GM21737 (cell line): ENCODE data around the gene TEX14.

Source experiments
- ATAC-seq: cut with Tn5 transposase; IDR thresholded peaks from one replicate; pipeline ENCODE4 v1.9.1; 2021; ENCODE audit warnings: mild to moderate bottlenecking, moderate library complexity; ENCODE audit not compliant: unreplicated experiment

Gene TEX14

DNA sequence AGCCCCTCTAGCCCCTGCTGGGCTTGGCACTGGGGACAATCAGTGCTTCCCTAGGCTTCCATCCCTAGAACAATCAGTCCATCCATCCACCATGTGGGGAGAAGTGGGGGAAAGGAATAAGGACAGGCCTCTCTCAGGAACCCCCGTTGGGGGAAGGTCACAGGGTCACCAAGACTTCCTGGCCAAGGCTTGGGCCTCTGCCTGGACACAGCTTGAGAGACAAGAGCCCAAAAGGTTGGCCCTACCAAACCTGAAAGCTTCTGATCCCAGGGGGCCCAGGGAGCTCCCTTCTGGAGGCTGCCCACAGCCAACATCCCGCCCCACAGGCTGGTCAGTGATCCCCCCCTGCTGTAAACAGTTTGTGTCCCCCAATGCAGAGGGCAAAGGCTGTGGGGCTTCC is 161.2 kb downstream of the TEX14 start:
- no peak for ATAC-seq

DNA sequence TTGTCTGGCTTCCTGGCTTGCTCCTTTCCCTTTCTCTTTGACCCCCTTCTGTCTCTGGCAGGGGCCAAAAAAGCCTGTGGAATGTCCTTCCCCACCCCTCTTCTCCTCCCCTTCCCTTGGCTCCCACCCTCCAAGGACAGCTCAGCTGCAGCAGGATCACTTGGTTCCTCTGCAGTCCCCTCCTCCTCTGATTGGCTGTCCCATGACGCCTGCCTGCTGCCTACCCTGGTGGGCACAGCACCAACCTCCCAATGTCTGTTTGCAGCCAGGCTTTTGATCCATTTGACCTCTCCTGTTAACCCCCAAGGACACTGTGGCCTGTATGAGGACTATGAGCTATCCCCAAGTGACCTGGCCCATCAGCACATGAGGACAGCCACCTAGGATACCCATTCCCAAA is 162.6 kb downstream of the TEX14 start:
- ATAC-seq = no peak

DNA sequence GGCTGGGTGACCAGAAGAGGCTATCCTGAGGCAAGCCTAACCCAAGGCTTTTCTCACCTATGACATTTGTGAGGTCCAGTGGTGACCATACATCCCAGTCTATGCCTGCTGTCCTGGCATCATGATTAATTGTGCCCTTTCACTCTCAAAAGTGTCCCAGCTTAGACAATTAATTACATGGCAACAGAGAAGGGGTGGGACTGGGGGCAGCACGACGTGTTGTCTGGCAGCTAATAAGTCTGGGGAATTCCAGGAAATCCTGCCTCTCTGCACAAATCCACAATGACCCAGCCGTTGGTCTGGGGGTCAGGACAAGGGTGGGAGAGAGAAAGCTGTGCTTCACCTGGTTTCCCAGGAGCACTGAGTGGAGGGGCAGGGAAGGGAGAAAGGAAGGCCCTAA is 163.4 kb downstream of the TEX14 start:
- no peak for ATAC-seq

DNA sequence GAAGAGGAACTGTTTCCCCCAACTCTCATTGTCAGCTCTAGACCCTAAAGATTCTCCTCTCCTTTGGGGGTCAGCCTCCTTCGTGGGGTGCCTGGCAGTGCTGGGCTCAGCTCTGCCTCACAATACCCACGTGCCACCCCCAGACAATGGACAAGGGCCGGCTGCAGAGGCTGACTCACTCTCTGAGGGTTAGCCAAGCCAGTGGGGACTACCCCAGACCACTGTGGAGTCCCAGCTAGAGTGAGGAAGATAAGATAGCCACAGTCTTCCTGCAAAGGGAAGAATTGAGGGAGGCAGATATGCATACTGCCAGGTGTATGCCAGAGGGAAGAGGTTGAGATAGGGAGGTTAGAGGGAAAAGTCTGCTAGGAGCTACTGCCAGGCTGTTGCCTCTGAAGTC is 163.9 kb downstream of the TEX14 start:
- no peak for ATAC-seq

DNA sequence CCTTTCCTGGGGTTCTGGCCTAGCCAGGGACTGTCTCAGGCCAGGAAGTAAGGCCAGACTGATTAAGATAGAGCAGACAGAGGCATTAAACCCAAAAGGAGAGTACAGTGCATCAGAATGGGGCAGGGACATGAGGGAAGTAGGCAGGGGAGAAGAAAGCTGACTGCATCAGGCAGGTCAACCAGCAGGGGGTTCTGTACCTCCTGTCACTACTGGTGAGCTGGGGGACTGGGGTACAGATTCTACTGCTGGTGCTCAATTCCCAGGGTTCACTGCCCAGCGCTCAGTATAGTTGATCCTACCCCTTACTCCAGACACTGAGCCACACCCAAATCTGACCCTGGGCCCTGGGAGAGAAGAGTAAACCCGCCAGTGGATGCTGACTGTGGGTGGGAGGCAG is 164.5 kb downstream of the TEX14 start:
- no peak for ATAC-seq

DNA sequence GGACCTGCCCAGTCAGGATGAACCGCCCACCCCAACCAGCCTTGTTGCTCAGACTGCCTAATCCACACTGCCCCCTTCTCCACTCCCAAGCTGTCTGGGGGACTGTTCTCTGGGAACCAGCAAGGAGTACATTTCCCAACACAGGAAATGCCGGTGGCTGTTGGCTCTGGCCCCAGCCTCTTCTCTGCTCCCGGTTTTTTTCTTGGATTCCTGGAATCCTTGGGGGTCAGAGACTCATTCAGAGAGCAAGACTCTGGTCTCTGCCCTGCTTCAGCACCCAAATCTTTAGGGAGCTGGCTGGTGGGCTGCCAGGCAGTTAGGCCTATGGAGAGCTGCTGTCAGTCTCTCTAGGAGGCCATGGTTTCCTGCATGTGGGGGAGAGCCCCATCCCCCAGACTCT is 166.6 kb downstream of the TEX14 start:
- no peak for ATAC-seq

DNA sequence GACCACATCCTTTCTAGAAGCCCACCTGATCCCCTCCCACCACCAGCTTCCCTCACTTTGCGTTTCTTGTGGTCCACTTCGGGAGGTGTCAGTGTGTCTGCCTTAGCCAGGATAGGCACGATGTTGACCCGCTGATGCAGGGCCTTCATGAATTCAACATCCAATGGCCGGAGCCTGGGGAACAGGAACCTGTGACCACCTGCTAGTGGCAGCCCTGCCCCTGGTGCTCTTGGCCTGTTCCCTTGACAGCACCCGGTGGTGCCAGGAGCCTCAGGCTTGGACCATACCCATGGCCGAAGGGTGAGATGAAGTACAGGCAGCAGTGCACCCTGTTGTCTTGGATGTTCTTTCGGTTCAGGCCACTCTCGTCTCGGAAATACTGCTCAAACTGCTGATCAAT is 170.2 kb downstream of the TEX14 start:
- ATAC-seq = no peak

DNA sequence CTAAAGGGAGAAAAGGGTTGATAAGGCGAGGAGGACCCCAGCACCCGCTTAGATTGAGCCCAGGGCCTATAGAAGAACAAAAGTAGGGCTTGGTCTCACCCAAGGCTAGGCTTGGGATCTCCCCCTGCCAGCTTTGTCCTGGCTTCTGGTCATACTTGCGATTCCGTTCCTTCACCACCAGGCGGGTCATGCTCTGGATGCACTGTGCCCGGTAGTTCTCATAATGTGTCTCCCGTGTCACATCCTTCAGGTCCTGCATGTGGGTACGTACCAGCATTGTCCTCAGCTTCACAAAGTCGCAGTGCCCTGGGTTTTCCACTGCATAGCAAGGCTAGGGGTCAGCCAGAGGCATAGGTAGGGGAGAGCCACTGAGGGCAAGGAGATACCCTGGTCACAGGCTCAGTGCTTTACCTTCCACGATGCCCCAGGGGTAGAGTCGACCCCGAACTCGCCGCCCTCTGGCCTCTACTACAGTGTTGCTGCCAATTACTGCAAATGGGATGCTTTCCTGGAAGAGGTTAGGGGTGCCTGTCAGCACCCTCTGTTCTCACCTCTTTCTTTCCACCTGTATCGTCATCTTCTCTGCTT is 170.9 kb downstream of the TEX14 start:
- ATAC-seq = no peak

DNA sequence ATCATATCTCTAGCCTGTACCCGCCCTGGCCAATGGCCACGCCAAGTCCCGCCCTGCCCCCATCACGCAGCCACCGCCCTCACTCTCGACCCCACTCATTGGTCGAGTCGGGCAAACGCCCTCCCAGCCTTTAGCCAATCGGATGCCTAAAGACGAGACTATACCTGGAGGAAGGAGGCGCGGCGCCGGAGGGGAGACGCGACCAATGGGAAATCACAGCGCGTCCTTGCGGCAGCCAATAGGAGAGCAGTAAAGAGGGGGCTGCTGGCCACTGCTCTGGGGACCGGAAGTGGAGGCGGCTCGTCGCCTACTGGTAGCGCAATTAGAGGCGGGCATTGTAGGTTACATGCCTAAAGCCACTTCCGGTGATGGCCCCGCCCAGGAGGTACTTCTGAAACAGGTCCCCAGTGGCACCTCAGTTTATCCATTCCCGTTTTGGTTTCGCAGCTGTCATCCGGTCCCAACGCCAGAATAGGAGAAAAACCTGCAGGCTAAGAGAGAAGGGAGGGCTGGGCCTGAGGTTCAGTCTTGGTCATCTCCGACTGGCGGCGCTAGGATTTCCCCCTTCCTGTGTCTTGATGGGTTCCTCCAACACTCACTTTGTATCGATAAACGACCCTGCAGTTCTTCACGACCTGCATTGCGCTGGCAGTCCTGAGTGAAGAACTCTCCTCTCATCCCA is 173.8 kb downstream of the TEX14 start:
- peak; percentile 78 for ATAC-seq

DNA sequence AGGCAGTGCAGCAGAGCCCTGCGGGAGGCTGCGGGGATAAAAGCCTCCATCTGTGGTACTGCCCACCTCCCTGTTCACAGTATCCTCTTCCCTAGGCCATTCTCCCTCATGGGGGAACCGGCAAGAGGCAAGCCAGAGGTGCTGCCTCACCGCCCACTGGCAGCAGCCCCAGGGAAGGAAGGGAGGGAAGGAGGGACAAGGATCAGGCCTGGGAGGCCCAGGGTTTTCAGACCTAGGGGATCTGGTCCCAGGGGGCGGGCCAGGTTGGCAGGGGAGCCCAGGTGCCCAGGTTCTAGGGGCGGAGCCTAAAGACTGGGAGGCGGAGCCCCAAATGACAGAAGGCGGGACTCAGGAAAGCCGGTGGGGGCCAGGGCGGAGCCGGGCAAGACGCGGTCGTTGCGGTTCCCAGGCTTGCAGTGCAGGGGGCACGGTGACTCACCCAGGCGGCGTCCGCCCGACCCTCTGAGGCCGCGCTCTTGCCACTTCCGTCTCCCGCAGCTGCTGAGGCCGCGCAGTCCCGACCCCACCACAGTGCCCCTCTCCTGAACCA is 174.4 kb downstream of the TEX14 start:
- ATAC-seq = no peak

DNA sequence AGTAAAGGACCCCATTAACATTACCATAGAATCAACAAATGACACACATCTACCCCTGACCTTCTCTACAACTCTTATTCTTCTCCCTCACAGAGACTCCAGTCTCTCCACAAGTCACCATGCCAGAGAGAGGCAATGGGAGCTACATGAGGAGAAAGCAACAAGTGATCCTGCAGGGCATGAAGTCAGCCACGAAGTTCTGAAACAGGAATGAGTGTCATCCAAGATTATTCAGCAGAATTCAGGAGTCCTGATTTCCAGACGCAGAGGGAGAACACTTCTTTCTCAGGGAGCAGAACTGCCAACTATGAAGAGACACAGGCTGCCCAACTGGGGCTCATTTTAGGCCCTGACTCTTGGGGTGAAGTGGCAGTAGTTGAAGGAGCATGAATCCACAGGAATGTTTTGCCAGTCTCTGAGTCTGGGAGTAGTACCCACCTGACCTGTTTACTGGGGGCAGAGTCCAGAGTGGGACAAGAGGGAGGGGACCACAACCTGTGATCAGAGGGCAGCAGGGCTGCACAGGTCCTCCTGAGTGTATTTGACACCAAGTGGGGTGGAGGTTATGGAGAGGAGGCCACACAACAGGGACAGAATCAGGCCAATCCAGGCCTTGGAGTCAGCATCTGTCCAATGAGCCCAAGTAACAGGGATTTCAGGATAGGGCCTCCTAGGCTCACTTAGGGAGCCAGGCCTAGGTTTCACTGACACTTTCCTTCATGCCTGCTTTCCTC is 175.0 kb downstream of the TEX14 start:
- ATAC-seq = no peak

DNA sequence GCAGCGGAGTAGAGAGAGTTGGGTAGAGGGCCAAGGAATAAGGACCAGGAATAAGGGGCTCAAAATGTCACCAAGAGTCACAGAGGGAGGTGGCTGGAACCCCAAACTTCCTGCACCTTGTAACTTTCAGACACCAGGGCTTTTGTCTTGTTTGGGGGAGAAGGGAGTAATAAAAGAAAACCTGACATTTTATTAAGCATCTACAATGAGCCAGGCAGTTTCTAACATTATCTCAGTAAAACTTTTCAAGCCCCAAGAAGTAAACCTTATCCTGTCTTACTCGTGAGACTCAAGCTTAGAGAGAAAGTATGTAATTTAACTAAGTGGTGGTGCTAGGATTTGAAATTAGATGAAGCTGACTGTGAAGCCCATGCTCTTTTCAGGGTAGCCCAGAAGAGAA is 176.6 kb downstream of the TEX14 start:
- no peak for ATAC-seq

DNA sequence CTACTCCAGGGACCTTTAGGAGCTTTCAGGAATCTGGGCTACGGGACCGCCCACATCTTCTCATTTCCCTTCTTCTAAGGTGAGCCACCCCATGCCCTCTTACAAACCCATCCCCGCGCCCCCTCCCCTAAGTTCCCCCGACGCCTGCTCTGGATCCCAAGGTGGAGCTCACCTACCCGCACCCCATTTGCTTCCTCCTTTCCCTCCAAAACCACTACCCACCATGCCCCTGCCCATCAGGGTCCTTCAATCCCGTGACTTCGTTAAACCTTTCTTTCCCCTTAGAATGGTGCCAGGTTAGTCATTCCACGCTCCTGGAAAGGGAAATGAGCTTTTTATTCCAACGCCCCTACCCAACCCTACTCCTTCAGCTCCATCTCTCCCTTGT is 177.1 kb downstream of the TEX14 start:
- ATAC-seq = no peak

DNA sequence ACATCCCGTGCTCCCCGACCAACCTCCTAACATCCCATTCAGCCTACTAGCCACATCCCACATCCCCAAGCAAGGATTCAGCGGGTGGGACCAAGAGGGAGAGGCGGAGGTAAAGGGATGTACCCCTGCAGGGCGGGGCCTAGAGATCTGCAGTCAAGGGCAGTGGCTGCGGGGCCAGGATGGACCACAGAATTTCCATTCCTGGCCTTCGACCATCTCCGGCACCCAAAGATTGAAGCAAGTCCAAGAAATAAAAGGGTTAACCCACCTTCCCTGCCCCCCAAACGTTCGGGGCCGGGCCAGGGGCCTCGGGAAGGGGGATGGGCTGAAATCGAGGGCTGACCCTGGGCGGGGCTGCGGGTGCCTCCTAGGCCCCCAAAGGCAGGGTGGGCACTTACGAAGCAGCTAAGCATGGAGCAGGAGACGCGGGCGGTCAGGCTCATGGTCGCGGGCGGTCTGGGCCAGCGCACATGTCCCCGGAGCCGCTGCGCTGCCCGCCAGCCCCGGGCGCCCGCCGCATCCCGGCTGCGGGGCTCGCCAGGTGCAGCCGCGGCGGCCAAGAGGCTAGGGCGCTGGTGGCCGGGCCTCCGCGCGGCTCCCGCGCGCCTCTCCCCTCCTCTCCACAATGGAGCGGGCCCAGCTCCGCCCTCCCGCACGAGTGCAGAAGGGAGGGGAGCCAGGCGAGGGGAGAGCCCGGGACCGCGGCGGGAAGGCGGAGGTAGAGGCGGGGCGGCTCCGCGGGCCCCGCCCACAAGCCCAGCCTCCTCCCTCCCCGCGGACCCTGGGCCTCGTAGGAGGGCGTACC is 177.7 kb downstream of the TEX14 start, which contains the start of gene MTMR4:
MTMR4 (minus strand) TSS at position 674 of the 805 bp plus-strand sequence; CDS start at position 443, 231 bp downstream.
- peak; percentile 15 for ATAC-seq

DNA sequence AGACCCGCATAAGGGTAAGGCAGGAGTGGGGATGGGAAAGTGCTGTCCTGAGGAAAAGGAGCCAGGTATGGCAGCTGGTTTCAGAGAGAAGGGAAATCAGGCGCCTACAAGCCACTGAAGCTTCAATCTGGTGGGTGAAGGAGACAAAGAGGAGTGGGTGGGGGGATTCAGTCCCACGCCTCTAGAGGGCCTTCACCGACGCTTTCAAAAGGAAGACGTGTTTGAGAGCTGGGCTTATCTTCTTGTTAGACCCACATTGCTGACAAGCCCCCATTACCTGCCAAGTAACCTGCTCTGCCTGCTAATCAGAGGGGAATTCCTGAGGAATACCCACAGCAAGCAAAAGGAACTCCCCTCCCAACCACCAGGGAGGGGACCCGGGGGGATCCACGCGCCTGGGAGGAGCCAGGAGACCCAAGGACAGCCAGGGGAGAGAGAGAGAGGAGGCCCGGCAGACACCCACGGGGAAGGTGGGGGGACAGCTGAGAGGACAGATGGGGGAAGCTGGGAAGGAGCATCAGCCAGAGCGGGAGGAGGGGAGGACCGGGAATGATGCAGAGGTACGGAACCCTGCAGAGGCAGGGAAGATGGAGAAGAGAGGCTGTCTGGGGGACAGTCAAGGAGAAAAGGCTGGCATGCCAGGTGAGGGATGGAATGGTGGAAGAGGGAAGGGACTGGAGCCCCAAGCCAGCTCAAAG is 178.4 kb downstream of the TEX14 start:
- no peak for ATAC-seq

DNA sequence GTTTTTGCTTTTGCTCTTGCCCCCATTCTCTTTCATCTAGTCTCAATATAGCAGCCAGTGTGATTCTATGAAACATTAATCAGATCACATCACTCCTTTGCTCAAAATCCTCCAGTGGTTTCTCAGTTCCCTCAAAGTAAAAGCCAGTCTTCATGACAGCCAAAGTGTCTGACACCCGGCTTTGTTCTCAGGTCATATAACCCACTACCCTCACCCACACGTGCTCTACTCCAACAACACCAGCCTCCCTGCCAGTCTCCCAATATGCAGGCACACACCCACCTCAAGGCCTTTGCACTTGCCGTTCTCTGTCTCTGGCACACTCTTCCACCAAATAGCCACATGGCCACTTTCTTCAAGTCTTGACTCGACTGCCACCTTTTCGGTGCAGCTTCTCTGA is 181.8 kb downstream of the TEX14 start:
- no peak for ATAC-seq

DNA sequence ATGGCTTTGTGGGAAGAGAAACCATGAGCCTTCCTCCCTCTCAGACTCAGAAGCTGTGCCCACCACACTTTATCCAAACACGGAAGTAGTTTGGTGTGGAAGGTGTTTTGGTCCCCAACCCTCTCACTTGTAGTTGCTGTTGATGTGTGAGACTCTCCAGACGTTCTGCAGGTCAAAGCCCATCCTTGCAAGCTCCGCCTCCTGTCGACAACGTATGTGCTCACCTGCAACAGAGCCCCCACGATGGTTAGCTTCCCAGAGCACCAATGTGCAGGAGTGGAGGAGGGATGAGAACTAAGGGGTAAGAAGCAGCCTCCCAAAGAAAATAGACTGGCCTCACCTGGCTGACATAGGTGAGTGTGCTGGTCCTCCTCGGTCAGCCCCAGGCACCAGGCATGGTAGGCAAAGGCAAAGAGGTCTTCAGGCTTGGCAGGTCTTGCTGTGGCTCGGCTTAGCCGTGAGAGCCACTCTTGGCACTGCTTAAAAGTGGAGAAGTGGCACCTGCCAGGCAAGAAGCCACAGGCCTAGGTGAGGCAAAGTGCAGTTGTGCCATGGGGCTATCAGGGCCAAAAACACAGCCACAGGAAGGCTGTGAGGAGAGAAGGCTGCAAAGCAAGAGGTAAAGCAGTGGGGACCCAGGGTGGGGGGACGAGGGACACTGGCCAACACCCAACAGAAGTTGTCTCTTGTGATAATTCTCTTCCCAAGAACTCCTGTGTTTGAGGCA is 183.3 kb downstream of the TEX14 start:
- ATAC-seq = no peak

DNA sequence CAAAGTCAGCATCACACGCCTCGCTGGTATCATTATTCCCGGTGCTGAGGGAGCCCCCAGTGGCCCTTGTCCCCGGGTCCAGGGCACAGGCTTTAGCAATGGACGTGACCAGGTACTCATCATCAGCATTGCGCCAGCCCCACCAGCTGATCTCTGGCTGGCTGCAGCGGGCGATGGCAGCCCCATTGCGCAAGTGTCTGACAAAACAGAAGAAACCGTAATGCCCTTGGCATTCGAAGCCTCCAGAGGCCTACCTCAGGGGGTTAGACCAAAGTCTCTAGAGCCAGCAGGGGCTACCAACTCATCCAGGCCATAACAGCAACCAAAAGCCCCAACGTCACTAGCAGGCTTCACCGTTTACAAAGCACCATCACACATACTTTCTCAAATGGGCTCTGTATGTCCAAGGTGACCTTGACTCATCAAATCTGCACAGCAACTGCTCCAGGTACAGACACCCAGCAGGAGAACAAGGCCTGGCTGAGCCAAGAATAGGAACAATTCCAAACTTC is 184.7 kb downstream of the TEX14 start:
- ATAC-seq = no peak
